GM18517 (cell line): ENCODE data around the gene JAZF1.
A peak's percentile ranks its signal among the peaks of the same experiment; 100 is the strongest.
"Not testable (repeated sequence)": the region's sequence is repeated elsewhere in the genome, so short reads cannot be mapped to it uniquely, and the experiment has no call there.

Experiments used
- ATAC-seq: cut with Tn5 transposase; IDR thresholded peaks from one replicate; pipeline ENCODE4 v1.9.1; 2021; ENCODE audit warnings: mild to moderate bottlenecking, moderate library complexity; ENCODE audit not compliant: unreplicated experiment

The JAZF1 gene

GRCh38 chr7:27890205-27890849, 290.3 kb downstream of the JAZF1 start:
- peak; percentile 98 for ATAC-seq

DNA sequence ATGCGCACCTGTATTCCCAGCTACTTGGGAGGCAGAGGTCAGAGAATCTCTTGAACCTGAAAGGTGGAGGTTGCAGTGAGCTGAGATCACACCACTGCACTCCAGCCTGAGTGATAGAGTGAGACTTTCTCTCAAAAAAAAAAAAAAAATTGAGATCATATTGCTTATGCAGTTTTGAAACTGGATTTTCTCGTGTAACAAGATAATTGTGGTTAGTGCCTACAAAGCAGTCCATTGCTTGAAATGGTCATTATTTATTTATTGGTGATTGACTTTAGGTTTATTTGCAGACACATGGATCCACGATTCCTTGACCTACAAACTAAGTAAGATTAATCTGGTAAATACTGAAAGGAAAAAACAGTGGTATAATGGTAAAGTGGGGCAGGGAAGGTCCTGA, 290.8 kb downstream of the JAZF1 start:
- no peak for ATAC-seq

- no peak for ATAC-seq
These were observed 291.9 kb downstream of the JAZF1 start for GRCh38 chr7:27888736-27889135.

GRCh38 chr7:27886710-27887109, 293.9 kb downstream of the JAZF1 start:
- not testable (repeated sequence) for ATAC-seq

GRCh38 chr7:27885652-27886051, 294.9 kb downstream of the JAZF1 start:
- ATAC-seq = no peak

DNA sequence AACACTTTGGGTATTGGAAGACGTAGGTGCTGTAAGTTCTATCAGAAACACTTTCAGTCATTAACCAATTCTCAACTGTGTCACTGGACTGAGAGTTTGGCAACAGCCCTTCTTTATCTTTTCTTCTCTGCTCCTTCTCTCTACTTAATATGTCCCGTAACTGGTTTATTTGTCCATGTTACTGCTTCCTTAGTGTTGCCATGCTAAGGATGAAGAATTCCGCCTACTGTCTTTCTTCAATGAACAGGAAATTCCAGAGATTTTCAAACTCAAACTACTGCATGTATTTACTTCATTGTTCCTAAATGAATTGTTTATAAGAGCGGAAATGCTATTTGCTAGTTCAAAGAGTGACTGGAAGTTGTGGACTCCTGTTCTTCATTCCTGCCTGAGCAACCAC, 296.9 kb downstream of the JAZF1 start:
- ATAC-seq = no peak

- ATAC-seq = no peak
These were observed 303.8 kb downstream of the JAZF1 start for GRCh38 chr7:27876756-27877155.

DNA sequence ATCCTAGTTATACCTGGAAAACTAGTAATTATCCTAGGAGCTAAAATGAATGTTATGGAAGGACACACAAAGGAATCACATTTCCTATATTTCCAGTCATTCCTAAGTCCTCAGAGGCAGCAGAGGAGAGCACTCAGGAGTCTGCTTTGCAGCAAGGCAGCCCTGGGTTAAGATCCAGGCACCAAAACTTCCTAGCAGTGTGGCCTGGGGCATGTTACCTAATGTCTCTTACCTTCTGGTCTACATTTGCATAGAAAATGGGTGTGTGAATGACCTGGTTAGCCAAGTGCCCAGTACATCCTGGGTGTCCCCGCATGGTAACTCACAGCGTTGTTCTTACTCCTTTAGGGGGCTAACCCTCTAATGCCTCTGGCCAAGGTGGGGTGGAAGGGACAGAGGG, 304.8 kb downstream of the JAZF1 start:
- ATAC-seq = no peak

DNA sequence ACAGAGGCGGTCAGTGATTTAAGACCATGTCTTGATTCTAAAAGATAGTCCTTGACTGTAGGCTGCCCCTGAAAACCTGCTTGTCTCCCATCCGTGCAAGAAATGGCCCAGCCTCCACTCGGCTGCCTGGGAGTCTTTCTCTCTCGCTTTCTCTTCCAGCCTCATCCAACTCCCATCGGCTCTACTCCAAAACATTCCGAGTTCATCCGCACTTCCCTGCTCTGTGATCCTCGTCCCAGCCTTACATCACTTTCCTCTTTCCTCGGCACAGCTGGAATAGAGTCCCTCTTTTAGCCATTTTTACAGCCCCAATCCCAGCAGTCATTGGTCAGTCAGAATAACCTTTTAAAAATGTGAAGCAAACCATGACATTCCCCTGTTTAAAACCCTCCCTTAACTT, 305.5 kb downstream of the JAZF1 start:
- no peak for ATAC-seq

DNA sequence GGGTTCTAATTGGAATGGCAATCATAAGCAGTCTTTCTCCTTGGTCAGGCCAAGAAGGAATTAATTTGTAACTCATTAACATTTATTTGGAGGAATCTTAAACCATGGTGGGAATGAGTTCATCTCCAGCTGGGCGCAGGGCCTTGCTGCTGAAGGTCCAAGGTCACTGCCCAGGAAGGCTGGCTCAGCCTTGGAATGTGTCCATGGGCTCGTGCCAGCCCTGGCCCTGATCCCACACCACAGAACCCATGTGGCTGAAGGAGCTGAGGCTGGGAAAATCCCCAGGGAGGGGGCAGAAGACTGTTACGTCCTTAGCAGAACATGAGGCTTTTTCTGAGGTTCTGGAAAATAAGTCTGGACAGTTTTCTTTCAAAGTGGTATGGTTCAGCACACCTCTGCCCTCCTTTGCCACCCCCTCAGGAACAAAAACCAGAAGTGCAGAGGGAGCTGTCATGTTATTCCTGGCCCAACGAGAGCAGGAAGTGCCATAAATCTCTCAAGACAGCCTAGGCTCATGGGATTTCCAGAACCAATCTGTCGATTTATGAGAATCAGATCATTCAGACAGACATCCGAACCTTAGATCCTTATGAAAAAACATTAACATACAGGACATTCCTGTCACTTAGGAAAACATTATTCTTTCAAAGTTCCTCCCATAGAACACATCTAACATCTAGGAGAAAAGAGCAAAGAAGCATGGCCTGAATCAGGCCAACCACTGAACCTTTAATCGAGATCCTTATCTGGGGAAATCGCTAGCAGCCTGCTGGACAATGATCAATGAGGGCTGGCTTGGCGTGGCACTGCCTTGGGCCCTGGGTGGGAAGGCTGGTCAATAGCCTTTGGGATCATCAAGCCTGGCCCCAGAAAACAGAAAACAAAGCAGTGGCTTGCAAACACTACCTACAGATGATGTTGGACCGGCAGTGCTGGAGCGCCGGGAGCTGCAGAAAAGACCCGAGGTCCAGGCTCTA, 306.3 kb downstream of the JAZF1 start:
- no peak for ATAC-seq

DNA sequence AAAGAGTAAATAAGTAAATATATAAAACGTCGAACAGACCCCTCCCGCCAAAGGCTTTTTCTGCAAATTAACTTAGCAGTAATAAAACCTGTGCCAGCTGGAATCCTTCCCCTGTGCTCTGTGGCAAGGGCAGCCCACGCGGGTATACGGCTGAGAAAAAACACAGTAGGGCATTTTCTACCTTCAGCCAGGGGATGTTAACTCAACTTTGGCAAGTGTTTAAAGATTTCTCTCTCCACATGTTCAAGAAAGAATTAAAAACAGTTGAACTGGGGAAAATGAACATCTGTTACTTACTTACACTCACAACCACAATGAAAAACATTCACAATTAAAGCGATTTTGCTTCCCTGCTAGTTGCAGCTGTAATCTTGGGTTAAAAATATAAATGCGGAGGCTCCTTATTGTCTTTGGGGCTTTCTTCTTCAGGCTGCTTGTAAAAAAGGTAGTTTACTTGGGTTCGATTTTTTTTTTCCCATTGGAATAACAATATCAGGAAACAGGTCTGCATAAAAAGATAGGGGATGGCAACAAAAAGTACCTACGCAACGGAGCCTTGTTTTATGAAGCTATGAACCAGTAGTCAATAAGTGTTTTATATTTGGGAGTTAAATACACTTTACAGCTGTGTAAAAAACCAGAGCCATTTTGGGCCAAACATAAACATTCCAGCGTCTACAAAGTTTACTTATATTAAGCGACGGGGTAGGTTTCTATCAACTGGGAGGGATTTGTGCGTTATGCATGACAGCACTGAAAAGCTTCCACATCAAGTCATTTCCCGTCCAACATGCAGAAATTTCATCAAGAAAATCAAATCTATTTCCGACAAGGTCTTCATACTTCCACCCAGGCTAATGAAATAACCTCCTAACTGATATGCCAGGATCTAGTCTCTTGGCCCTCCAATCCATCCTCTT, 308.0 kb downstream of the JAZF1 start:
- no peak for ATAC-seq

- ATAC-seq = no peak
These were observed 308.7 kb downstream of the JAZF1 start for GRCh38 chr7:27871866-27872265.

DNA sequence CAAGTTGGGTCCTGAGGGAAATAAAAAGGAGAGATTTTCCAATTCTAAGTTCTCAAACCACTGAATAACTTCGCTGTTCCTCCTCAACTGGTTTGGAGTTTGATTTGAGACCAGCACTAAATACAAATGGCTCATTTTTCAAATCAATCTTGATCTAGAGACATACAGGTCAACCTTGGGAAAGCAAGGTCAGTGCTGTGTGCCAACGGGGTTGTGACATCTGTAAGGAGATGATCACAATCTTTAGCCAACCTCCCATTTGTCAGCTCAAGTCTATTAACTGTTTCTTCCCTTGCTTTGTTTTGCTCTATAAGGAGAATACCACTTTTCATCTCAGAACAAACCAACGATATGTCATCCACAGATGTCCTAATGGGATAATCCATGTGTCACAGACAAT, 309.5 kb downstream of the JAZF1 start:
- ATAC-seq = no peak

GRCh38 chr7:27870595-27870994, 310.0 kb downstream of the JAZF1 start:
- ATAC-seq = no peak

- ATAC-seq = no peak
These were observed 311.5 kb downstream of the JAZF1 start for GRCh38 chr7:27869056-27869455.

- ATAC-seq = no peak
These were observed 312.5 kb downstream of the JAZF1 start for GRCh38 chr7:27868131-27868550.

DNA sequence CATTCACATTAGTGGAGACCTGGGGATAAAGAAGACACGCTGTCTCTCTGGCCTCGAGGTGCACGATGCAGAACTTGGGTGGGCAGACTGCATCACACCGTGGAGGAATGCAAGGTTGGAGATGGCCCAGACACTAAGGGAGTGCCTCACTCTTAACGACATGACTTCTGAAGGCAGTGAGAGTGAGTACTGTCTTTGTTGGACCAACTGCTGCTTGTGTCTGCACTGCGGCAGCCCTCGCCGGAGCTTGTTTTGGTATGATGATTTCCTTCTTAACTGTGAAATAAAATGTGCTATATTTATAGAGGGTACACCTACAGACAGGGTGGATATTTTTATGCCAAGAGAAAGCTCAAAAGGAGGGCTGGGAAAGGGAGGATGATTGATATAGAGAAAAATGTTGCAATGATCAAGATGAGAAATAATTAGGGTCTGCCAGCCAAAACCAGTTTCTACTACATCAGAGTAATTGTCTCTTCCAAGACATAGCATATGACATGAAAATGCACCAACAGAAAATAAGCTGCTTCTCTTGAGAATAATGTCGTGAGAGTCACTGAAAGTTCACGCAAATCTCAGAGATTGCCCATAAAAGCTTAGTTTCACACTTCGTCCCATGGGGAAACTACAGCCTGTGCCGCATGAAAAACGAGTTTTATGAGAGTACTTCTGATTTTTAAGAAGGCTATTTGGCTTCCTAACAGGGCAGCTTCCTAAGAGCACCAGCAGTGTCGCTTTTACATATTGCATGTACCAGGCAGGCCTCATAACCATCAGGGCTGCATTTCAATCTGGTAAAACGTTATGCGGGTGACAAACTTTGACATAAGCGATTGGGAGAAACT, 313.5 kb downstream of the JAZF1 start:
- no peak for ATAC-seq

GRCh38 chr7:27866256-27866655, 314.3 kb downstream of the JAZF1 start:
- no peak for ATAC-seq

DNA sequence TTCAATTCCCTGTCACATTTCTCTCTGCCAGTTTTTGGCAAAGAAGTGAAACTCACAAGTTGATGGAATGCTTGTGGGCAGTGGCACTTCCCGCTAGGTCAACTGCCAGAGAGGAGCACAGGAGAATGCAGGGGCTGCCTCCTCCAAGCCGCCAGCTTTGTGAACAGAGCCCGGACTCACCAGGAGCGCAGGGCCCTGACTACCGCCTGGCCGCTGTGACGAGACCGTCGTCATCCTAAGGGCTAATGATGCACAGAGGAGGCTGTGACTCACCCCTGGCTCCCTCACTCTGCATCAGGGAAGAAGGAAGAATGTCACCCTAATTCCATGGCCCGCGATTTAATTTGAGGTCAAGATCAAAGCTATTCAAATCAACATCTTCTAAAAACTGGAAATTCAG, 316.7 kb downstream of the JAZF1 start:
- ATAC-seq = no peak

DNA sequence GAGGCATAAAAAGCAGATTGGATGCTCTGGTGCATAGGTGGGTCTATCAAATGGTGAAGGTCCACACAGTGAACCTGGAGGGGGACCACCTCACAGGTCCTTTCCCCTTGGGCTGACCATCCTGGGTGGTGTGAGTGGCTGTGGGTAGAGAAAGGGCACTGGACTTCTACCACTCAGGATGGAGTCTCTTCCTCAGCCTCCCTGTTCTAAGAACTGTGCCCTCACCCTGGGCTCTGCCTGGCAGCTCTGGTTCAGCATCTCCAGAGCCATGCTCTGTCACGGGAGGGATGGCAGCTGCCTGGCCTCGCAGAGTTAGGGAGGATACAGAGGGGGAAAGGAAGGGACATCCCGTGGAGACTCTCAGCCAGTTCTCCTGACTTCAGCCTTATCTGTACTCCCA, 318.8 kb downstream of the JAZF1 start:
- no peak for ATAC-seq
